Sigmoid colon (tissue), 4 donors: ENCODE measurements around the gene FILIP1.

Source experiments
- CTCF ChIP-seq, 4 experiments: fragments of 450-650 bp in 3 of 4; fragments of 200-600 bp in 1 of 4; IDR thresholded peaks; one replicate each; pipeline ENCODE4 v1.5.1; 2016 to 2019; ENCODE audit warnings: antibody characterized with exemption in 4 of 4, mild to moderate bottlenecking in 3 of 4, moderate library complexity in 2 of 4
- EP300 ChIP-seq, 4 donors: sonication (generic); formaldehyde crosslinking; IDR thresholded peaks; one replicate each; pipeline ENCODE4 v1.6.1; 2017; ENCODE audit warnings: antibody characterized with exemption in 4 of 4
- POLR2A ChIP-seq, 2 donors: fragments of 450-650 bp; IDR thresholded peaks; one replicate each; pipeline ENCODE4 v1.6.1; 2016; ENCODE audit warnings: antibody characterized with exemption in 2 of 2, mild to moderate bottlenecking in 2 of 2, moderate library complexity in 2 of 2
- POLR2AphosphoS5 ChIP-seq, 4 donors: sonication (generic); formaldehyde crosslinking; IDR thresholded peaks; one replicate each; pipeline ENCODE4 v1.6.1; 2017; ENCODE audit warnings: antibody characterized with exemption in 4 of 4

DNA sequence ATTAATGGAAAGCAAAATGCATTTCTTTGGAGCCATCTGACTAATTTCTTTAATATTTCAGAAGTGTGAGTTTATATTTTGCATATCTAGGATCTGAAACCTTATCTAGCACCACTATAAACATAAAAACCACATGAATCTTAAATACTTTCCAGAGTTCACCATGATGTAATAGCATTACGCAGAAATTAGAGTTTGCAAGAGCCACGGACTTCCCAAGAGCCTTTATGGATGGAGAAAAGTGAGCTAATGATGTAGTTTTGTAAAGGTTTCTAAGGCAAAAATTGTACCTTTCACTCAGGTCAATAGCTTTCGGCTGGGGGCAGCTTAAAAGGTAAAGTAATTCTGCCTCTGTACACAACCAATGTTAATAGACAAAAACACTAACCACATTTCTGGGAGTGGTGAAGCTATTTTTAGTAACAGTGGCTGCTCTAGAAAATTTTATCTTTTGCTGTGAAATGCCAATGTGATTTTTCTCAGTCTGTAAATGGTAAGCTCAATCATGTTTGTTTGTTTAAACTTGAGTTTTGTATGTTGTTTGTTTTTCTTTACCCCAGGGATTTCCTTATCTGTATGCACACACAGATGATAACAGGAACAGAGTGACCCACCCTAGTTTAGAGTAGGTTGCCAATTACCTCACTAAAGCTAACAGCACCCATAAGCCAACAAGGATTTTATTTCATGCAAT lies 80.5 kb downstream of the FILIP1 start:
- TF ChIP-seq POLR2A (IDR thresholded peaks at IDR 0.05) (no peak), CTCF (IDR thresholded peaks at IDR 0.05) (no peak), POLR2AphosphoS5 (IDR thresholded peaks at IDR 0.05) (no peak), EP300 (IDR thresholded peaks at IDR 0.05) (no peak)
